H1 (cell line): ENCODE measurements around the gene IKZF2. TPM values are rescaled to one million over a fixed set of nuclear protein-coding genes. Genes with fewer than 3 reads are reported as not detected.

ENCODE experiments used
- FOSL1 ChIP-seq: IDR thresholded peaks from 2 replicates; pipeline ENCODE4 v1.6.1; 2011; ENCODE audit warnings: mild to moderate bottlenecking, low read depth, low read length, moderate library complexity; ENCODE audit not compliant: insufficient read depth
- ZNF274 ChIP-seq: IDR thresholded peaks from 2 replicates; pipeline ENCODE4 v1.7.0; 2012; ENCODE audit warnings: low read length, borderline replicate concordance; ENCODE audit errors: extremely low read depth
- polyA plus RNA-seq, 7 experiments: library from polyadenylated mRNA; depleted of rRNA in 3 of 7; stranded (reverse) in 5 of 7; unstranded in 2 of 7; fragments of >200 nt in 5 of 7; fragments of 200-250 nt in 2 of 7; gene quantifications; 1 replicate in 5 of 7; 2 replicates in 1 of 7; 4 replicates in 1 of 7; pipeline versions ENCODE4 v1.2.1 to v1.2.3, GENCODE V29; 2011 to 2013; ENCODE audit warnings: missing spikeins in 2 of 7, mixed read lengths in 2 of 7
- total RNA-seq: library from RNA; stranded (reverse); fragmentation: NEBNext Ultra II Directional; extraction: Animal tissue kit (Norgen Biotek cat#: 25700); gene quantifications from 2 replicates; pipeline ENCODE4 v1.2.1, GENCODE V29; 2021

The IKZF2 gene
- total and polyA plus RNA-seq, 2 of the 8 experiments (the other 6 are each of a cell fraction or from before 2014, with no cell fraction given): 1.7 to 4.4 TPM

DNA sequence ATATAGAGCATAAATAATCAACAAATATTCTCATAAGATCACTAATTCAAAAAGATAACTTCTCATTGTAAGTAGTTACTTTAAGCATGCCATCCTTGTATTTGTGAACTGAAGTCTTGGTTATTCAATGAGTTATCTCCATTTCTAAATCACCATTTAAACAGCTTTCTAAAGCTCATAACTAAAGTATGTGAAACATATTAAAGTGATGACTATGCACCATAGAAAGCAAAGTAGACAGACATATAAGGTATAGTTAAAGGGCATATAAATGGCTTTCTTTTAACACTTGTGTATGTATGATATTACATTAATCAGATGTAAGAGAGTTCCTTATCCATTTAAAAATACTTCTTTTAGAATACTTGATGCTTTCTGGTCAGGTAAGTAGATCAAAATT lies 83.5 kb downstream of the IKZF2 start (continued):
- no peak for TF ChIP-seq ZNF274
- no peak for TF ChIP-seq FOSL1
